Mesenteric fat pad (tissue), 1 donor: Measurements from ENCODE around the gene AAMDC. TPM values are rescaled to one million over a fixed set of nuclear protein-coding genes. Genes with fewer than 3 reads are reported as not detected.

Source experiments
- DNase-seq: peaks from one replicate; pipeline ENCODE4 v3.0.0-alpha.2; 2020; ENCODE audit warnings: low spot score
- long read RNA-seq: library from polyadenylated mRNA; unstranded; transcript quantifications from one replicate; pipeline ENCODE4 v2.0.0, GENCODE V29; 2020
- total RNA-seq: library from RNA; stranded (reverse); fragmentation: NEBNext Ultra II Directional; extraction: Animal tissue kit (Norgen Biotek cat#: 25700); gene quantifications from one replicate; pipeline ENCODE4 v1.2.1, GENCODE V29; 2021
- donor health status: DM: yes; HTN: yes; CAD: no.

The AAMDC gene
- total RNA-seq, result 49.1 TPM
- long read RNA-seq, transcript AAMDC-202 (4 exons, 531 nt), result major isoform, 6 of 15 reads
- long read RNA-seq, partial matches to known transcripts, result 0 of 15 reads
- long read RNA-seq, other reads (novel, unspliced or antisense), result 8 of 15 reads

- peak; percentile 98 for DNase-seq
Observed at GRCh38 chr11:77820565-77821348, at the start of gene AAMDC, which contains the start of gene RSF1. Gene AAMDC, plus strand, starts transcription at chr11:77821144. Its CDS starts 21,353 bp downstream, at chr11:77842497. Gene RSF1, minus strand, starts transcription at chr11:77820722. Its CDS starts 8 bp downstream, at chr11:77820714.

- DNase-seq, result no peak
Observed at GRCh38 chr11:77775936-77776335, 45.0 kb upstream of the AAMDC start.

GRCh38 chr11:77776455-77776854, 44.5 kb upstream of the AAMDC start:
- no peak for DNase-seq

GRCh38 chr11:77778118-77778517, 42.8 kb upstream of the AAMDC start:
- no peak for DNase-seq

GRCh38 chr11:77778549-77778948, 42.4 kb upstream of the AAMDC start:
- DNase-seq, result no peak

GRCh38 chr11:77779935-77780334, 41.0 kb upstream of the AAMDC start:
- DNase-seq, result no peak

GRCh38 chr11:77783025-77783424, 37.9 kb upstream of the AAMDC start:
- DNase-seq, result no peak

- no peak for DNase-seq
Observed at GRCh38 chr11:77784572-77784971, 36.4 kb upstream of the AAMDC start.

GRCh38 chr11:77789061-77789730, 31.7 kb upstream of the AAMDC start:
- DNase-seq, result no peak

- no peak for DNase-seq
Observed at GRCh38 chr11:77789731-77790476, 31.0 kb upstream of the AAMDC start.

- DNase-seq, result no peak
Observed at GRCh38 chr11:77791301-77791700, 29.6 kb upstream of the AAMDC start.

GRCh38 chr11:77793972-77794371, 27.0 kb upstream of the AAMDC start:
- DNase-seq, result no peak

- no peak for DNase-seq
Observed at GRCh38 chr11:77799338-77799737, 21.6 kb upstream of the AAMDC start.

- DNase-seq, result no peak
Observed at GRCh38 chr11:77800449-77800848, 20.5 kb upstream of the AAMDC start.

- no peak for DNase-seq
Observed at GRCh38 chr11:77801477-77801876, 19.5 kb upstream of the AAMDC start.

GRCh38 chr11:77806415-77806814, 14.5 kb upstream of the AAMDC start:
- DNase-seq, result no peak

- no peak for DNase-seq
Observed at GRCh38 chr11:77806993-77807392, 14.0 kb upstream of the AAMDC start.

GRCh38 chr11:77813256-77813655, 7.7 kb upstream of the AAMDC start:
- DNase-seq, result no peak

- no peak for DNase-seq
Observed at GRCh38 chr11:77814848-77815247, 6.1 kb upstream of the AAMDC start.

GRCh38 chr11:77815459-77815858, 5.5 kb upstream of the AAMDC start:
- no peak for DNase-seq

GRCh38 chr11:77819411-77819920, 1.5 kb upstream of the AAMDC start:
- peak; percentile 92 for DNase-seq
